Endothelial cell of umbilical vein (primary cell): Measurements from ENCODE around the gene PDE11A.

Source experiments
- CTCF ChIP-seq, 2 donors: IDR thresholded peaks; 1 replicate in 1 of 2; 2 replicates in 1 of 2; pipeline ENCODE4 v1.5.1; 2011; ENCODE audit warnings: low read length in 2 of 2, mild to moderate bottlenecking in 2 of 2, moderate library complexity in 2 of 2, control low read depth in 1 of 2, inconsistent platforms in 1 of 2, low read depth in 1 of 2; ENCODE audit not compliant: insufficient read depth in 1 of 2; ENCODE audit errors: extremely low read depth in 1 of 2
- EZH2 ChIP-seq: IDR thresholded peaks from 2 replicates; pipeline ENCODE4 v1.6.1; 2012; ENCODE audit warnings: borderline replicate concordance, low read depth, mild to moderate bottlenecking, moderate library complexity, low read length, inconsistent platforms; ENCODE audit not compliant: severe bottlenecking
- MAX ChIP-seq: IDR thresholded peaks from 2 replicates; pipeline ENCODE4 v1.6.1; 2011; ENCODE audit not compliant: insufficient read depth, insufficient read length
- POLR2A ChIP-seq: IDR thresholded peaks from 2 replicates; pipeline ENCODE4 v1.6.1; 2012; ENCODE audit warnings: low read depth, mild to moderate bottlenecking, control low read depth, low read length

GRCh38 chr2:177578454-177578853, 494.1 kb downstream of the PDE11A start:
- no peak for TF ChIP-seq POLR2A
- TF ChIP-seq EZH2: no peak
- no peak for TF ChIP-seq CTCF (IDR thresholded peaks at IDR 0.05; ENCODE audit: extremely low read depth in 1 of 2, insufficient read depth in 1 of 2, low read depth in 1 of 2, low read length in 2 of 2)
- no peak for TF ChIP-seq MAX
